Jurkat, Clone E6-1 (cell line): ENCODE results near the gene BRCA1.
"Not testable (repeated sequence)": the region's sequence is repeated elsewhere in the genome, so short reads cannot be mapped to it uniquely, and the experiment has no call there.

ENCODE experiments used
- DNase-seq: peaks from one replicate; pipeline ENCODE4 v3.0.0-alpha.2; 2011; ENCODE audit warnings: low read depth, low spot score
- H3K4me3 ChIP-seq: 2 replicates; pipeline ENCODE4 v1.5.1; 2011; ENCODE audit warnings: mild to moderate bottlenecking, low read length, control low read depth, moderate library complexity

BRCA1 gene

DNA sequence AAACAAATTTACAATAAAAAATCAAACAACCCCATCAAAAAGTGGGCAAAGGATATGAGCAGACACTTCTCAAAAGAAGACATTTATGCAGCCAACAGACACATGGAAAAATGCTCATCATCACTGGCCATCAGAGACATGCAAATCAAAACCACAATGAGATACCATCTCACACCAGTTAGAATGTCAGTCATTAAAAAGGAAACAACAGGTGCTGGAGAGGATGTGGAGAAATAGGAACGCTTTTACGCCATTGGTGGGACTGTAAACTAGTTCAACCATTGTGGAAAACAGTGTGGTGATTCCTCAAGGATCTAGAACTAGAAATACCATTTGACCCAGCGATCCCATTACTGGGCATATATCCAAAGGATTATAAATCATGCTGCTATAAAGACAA lies 11.4 kb upstream of the BRCA1 start:
- not testable (repeated sequence) for H3K4me3 ChIP-seq
- DNase-seq: peak; percentile 64

DNA sequence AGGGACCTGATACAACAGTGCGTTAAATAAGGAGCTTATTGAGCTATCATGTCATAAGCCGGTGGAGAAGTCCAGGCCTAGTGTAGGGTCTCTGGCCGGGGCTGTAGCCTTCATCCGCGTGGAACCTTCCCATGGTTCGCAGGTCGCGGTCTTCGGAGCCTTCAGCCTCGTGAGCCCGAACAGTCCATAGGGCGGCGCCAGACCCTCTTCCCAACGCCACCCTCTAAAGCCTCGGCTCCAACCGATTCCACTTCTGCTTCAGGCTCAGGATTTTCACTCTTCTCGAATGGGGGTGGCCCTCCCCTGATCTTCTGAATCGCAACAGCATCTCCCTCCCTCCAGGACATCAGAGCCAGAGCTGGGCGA lies 10.3 kb upstream of the BRCA1 start:
- no peak overlapping the region for H3K4me3 ChIP-seq
- DNase-seq: no peak

DNA sequence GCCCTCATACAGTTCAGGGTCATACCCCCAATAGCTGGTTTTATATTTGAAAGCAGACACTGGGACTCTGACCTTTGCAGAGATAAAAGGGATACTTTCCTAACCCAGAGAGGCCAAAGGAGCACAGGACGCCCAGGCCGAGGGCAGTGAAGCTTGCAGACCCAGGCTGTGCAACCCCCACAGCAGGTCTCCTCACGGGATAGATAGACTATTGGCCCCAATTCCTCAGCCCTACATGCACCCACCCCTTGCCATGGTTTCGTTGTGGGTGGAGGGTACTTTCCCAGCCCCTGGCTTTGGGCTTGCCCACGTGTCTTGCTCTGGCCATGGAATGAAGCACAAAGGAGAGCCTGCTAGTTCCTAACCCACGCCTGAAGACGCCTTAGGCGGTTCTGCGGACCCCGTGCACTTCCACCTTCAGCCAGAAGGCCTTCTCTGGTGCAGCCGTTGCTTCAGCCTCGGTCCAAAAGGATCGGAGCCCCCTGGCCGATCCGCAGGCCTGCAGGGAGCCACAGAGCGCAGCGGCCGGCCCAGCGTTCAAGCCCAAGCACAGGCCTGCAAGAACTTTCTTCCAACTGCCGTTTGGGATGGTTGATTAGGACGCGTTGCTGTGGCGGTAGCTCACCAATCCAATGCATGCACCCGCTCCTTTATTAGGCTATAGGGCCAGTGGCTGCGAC lies 9.8 kb upstream of the BRCA1 start:
- DNase-seq: no peak
- H3K4me3 ChIP-seq: no peak overlapping the region

DNA sequence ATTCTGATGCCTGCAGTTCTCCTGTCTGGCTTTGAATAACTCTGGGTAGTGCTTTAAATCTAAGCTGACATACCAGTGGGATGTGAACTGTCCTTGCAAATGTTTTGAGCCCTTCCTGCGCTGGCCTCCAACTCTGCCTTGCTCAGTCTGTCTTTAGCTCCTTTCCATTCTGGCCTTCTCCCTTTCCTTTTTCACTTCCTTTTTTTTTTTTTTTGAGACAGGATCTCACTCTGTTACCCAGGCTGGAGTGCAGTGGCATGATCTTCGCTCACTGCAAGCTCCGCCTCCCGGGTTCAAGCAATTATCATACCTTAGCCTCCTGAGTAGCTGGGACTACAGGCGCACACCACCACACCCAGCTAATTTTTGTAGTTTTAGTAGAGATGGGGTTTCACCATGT lies 8.3 kb upstream of the BRCA1 start:
- DNase-seq, H3K4me3 ChIP-seq: not testable (repeated sequence)

DNA sequence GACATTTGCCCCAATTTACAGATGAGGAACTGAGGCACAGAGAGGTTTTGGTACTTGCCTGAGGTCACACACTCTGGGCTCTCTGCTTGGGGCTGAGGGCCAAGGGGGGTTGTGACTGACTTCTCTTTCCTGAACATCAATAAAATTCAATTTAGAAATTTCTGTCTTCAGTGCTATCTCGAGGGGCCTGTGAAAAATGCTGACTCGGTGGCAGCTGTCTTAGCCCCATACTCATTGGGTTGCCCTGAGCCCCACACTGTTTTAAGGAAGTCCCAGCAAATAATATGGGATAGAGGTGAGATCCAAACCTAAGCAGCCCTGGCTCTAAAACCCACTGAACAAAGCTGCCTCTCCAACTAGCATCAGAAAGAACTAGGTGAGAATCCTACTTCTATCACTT lies 7.0 kb upstream of the BRCA1 start:
- no peak overlapping the region for H3K4me3 ChIP-seq
- no peak for DNase-seq

DNA sequence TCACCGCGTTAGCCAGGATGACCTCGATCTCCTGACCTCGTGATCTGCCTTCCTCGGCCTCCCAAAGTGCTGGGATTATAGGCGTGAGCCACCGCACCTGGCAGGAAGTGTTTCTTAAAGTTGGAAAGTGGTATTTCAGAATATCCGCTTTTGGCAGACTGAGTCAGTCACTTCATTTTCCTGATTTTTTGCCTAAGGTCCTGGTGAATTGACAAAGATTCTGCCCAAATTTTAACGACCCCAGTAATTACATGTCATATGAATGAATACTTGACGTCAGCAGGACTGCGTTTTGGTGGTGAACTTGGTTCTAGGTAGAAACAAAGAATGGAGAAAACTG lies 4.5 kb upstream of the BRCA1 start:
- DNase-seq: no peak
- H3K4me3 ChIP-seq: no peak overlapping the region

DNA sequence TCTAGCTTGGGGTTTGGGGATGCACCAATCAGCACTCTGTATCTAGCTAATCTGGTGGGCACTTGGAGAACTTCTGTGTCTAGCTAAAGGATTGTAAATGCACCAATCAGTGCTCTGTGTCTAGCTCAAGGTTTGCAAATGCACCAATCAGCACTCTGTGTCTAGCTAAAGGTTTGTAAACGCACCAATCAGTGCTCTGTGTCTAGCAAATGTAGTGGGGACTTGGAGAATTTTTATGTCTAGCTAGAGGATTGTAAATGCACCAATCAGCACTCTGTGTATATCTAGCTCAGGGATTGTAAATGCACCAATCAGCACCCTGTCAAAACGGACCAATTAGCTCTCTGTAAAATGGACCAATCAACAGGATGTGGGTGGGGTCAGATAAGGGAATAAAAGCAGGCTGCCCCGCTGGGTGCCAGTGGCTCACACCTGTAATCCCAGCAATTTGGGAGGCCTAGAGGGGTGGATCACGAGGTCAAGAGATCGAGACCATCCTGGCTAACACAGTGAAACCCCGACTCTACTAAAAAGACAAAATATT lies 2.2 kb upstream of the BRCA1 start:
- DNase-seq, H3K4me3 ChIP-seq: not testable (repeated sequence)

DNA sequence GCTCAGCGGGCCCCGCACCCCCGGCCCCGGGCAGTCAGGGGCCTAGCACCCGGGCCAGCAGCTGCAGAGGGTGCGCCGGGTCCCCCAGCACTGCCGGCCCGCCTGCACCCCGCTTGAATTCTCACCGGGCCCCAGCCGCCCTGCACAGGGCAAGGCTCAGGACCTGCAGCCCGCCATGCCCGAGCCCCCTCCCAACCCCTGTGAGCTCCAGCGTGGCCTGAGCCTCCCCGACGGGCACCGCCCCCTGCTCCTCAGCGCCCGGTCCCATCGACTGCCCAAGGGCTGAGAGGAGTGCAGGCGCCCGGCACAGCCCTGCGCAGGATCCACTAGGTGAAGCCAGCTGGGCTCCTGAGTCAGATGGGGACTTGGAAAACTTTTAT lies 1.7 kb upstream of the BRCA1 start:
- no peak for DNase-seq
- H3K4me3 ChIP-seq: no peak overlapping the region

DNA sequence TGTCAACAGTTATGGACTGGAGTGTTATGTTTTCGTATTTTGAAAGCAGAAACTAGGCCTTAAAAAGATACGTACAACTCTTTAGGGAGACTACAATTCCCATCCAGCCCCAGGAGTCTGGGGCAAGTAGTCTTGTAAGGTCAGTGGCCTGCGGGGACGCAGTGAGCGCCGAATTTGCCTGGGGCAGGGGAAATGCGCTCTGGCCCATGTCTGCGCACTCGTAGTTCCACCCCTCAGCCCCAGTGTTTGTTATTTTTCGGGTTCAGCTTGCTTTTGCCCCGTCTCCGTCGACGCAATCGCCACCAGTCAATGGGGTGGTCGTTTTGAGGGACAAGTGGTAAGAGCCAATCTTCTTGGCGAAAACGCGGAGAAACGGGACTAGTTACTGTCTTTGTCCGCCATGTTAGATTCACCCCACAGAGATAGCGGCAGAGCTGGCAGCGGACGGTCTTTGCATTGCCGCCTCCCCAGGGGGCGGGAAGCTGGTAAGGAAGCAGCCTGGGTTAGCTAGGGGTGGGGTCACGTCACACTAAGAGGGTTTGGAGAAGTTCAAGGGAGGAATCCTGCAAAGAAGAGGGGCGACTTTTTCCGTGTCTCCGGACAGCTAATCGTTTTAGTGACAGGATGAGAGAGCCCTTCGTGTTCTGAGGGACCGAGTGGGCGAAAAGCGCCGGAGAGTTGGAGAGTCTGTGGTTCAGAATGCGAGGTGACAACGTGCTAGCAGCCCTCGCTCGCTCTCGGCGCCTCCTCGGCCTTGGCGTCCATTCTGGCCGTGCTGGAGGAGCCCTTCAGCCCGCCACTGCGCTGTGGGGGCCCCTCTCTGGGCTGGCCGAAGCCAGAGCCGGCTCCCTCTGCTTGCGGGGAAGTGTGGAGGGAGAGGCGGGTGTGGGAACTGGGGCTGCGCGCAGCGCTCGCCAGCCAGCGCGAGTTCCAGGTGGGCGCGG lies 1.1 kb upstream of the BRCA1 start:
- H3K4me3 ChIP-seq: peak overlapping the region; percentile 63
- DNase-seq: peak; percentile 34

DNA sequence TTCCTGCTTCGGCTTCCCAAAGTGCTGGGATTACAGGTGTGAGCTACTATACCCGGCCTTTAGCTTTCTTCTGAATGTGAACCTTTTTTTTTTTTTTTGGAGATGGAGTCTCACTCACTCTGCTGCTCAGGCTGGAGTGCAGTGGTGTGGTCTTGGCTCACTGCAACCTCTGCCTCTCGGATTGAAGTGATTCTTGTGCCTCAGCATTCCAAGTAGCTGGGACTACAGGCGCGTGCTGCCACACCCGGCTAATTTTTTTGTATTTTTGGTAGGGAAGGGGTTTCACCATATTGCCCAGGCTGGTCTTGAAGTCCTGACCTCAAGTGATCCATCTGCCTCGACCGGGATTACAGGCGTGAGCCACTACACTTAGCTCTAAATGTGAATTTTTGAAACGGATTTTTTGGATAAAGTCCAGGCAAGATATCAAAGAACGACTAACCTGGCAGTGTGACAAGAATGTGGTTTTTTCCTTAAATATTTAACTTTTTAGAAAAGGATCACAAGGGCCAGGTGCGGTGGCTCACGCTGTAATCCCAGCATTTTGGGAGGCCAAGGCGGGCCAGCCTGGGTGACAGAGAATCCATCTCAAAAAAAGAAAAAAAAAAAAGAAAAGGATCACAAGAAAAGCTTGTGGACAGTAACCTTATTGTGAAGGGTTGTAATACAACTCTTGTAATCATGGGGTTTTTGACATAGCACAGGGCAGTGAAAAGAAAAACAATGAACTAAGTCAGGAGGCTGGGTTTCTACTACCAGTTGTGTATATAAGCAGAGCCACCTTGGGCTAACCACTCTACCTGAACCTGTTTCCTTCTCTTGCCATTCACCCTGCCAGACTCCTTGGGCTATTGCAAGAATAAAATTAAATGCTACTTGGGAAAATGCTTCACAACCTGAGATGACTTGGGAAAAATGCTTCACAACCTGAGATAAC lies 6.2 kb downstream of the BRCA1 start:
- H3K4me3 ChIP-seq: no peak overlapping the region
- no peak for DNase-seq

DNA sequence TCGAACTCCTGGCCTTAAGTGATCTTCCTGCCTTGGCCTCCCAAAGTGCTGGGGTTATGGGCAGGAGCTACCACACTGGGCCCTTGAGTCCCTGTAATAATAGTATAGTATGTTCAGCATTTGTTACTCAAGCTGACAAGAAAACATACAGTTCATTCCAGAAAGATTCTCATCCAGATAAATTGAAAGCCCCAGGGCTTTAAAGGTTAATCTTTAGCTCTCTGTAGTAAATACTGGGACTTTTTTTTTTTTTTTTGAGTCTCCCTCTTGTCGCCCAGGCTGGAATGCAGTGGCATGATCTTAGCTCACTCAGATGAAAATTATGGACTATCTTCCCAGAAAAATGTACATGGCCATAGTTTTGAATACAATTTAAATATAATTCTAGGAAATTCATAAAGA lies 11.0 kb downstream of the BRCA1 start:
- no peak overlapping the region for H3K4me3 ChIP-seq
- no peak for DNase-seq

DNA sequence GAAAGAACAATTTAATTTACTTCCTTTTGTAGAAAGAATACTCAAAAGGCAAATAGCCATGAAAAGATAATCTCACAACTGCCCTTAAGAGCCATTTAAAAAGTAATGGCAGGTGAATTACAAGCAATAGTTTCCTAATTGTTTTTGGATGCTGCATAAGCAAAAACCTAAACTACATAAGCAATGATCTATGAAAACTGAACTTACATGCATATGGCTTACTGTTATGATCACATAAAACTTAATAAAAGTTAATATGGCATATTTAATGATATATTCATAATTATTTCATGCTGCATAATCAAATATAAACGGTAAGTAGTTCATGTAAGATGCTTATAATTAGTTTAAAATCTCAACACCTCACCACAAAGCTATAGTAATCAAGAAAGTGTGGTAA lies 18.6 kb downstream of the BRCA1 start:
- no peak for DNase-seq
- H3K4me3 ChIP-seq: no peak overlapping the region

DNA sequence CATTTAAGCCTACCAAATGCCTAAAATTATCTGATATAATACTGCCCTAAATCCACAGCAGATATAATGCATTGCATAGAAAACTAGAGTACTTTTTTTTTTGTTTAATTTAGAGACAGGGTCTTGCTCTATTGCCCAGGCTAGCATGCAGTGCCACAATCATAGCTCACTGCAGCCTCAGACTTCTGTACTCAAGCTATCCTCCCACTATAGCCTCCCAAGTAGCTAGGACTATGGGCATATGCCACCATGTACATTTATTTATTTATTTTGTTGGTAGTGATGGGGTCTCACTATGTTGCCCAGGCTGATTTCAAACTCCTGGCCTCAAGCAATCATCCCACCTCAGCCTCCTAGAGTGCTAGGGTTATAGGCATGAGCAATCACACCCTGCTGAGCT lies 20.0 kb downstream of the BRCA1 start:
- no peak for DNase-seq
- H3K4me3 ChIP-seq: no peak overlapping the region

DNA sequence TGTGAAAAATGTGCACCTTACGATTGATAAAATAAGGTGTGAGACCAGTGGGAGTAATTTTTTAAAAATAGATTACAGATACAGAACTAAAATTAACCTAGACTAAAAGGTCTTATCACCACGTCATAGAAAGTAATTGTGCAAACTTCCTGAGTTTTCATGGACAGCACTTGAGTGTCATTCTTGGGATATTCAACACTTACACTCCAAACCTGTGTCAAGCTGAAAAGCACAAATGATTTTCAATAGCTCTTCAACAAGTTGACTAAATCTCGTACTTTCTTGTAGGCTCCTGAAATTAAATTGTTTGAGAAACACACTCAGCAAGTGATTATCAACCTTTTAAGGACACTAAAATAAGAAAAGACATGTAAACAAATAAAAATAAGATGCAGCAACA lies 20.5 kb downstream of the BRCA1 start:
- DNase-seq: no peak
- H3K4me3 ChIP-seq: no peak overlapping the region

DNA sequence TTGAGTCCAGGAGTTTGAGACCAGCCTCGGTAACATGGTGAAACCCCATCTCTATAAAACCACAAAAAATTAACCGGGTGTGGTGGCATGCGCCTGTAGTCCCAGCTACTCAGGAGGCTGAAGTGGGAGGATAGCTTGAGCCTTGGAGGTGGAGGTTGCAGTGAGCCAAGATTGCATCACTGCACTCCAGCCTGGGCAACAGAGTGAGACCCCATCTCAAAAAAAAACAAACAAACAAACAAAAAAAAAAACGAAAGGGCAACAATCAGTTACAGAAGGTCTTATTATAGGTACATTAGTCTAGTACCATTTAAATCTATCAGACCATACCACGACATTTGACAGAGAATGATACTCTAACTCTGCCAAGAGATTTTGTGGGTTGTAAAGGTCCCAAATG lies 29.8 kb downstream of the BRCA1 start:
- H3K4me3 ChIP-seq, DNase-seq: not testable (repeated sequence)

DNA sequence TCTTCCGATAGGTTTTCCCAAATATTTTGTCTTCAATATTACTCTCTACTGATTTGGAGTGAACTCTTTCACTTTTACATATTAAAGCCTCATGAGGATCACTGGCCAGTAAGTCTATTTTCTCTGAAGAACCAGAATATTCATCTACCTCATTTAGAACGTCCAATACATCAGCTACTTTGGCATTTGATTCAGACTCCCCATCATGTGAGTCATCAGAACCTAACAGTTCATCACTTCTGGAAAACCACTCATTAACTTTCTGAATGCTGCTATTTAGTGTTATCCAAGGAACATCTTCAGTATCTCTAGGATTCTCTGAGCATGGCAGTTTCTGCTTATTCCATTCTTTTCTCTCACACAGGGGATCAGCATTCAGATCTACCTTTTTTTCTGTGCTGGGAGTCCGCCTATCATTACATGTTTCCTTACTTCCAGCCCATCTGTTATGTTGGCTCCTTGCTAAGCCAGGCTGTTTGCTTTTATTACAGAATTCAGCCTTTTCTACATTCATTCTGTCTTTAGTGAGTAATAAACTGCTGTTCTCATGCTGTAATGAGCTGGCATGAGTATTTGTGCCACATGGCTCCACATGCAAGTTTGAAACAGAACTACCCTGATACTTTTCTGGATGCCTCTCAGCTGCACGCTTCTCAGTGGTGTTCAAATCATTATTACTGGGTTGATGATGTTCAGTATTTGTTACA lies 30.9 kb downstream of the BRCA1 start:
- no peak overlapping the region for H3K4me3 ChIP-seq
- DNase-seq: no peak

DNA sequence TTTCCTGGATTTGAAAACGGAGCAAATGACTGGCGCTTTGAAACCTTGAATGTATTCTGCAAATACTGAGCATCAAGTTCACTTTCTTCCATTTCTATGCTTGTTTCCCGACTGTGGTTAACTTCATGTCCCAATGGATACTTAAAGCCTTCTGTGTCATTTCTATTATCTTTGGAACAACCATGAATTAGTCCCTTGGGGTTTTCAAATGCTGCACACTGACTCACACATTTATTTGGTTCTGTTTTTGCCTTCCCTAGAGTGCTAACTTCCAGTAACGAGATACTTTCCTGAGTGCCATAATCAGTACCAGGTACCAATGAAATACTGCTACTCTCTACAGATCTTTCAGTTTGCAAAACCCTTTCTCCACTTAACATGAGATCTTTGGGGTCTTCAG lies 32.3 kb downstream of the BRCA1 start:
- H3K4me3 ChIP-seq: no peak overlapping the region
- DNase-seq: no peak

DNA sequence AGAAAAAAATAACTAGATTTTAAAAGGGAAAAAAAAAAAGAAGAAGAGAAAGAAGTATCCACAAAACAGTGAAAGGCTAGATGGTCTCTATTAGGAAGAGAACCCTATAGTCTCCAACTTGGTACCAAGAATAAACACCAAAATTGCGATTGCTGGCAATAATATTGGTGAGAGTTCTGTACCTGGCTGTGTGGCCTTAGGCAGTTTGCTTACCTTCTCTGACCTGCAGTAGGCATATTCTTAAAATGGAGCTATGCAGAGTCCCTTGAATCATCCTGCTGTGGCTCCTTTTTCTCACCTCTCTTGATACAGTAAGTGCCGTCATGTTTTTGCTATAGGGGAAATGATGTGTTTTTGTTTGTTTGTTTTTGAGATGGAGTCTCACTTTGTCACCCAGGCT lies 35.1 kb downstream of the BRCA1 start:
- DNase-seq: no peak
- no peak overlapping the region for H3K4me3 ChIP-seq

DNA sequence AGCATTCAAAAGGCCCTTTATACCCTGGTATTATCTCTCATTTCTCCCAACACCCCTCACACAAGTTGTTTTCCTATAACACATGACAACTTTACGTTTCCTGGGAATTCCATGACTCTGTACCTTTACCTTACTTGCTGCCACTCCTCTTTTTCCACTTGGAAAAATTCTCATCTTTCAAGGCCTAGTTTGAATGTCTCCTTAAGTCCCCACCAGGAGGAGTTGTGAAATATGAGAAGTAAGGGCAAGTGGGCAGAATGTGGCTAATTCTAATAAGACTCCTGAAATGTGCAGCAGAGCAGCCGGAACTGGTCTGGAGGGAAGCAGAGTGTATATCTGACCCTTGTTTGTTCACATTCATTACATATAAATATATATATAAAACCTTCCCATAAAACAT lies 39.7 kb downstream of the BRCA1 start:
- no peak for DNase-seq
- no peak overlapping the region for H3K4me3 ChIP-seq
